ENCODE data around the gene RTF1. TPM values are rescaled to one million over a fixed set of nuclear protein-coding genes. Genes with fewer than 3 reads are reported as not detected.

RTF1 gene
- total RNA-seq, 2 experiments from 2014 or later, result 33.9 to 37.1 TPM

DNA sequence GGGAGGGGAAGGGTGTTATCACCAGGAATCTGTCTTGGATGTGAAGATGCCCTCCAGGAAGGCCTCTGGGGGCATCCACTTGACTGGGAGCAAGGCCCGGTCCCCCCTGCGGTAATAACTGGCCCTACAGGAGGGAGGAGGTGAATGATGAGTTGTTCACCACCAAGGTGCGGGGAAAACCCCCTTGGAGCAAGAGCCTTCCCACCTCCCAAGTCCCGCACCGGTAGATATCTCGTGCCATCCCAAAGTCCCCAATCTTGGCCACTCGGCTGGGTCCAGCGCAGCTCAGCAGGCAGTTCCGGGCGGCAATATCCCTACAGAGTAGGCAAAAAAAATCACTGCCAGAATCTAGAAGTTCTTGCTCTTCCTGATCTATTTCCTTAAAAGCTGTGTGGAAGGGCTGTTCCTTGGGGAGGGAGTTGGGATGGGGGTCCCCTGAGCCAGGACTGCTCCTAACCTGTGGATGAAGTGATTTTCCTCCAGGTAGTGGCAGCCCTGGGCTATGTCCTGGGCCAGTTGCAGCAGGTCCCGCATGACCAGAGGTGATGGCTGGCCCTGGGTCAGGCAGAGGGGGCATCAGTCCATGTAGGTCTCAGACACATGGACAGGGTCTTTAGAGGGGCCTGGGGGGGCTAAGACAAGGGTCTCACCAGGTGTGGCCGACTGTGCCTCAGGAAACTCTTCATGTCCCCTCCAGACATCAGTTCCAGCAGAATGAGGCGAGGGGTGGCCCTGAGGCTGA lies 88.0 kb downstream of the RTF1 start:
- peaks cover 64% of the 10 kb centered on the region for H3K27me3 Mint-ChIP-seq
- no peaks in the 10 kb centered on the region for H3K9me3 Mint-ChIP-seq
- no peak overlapping the region for H3K27ac Mint-ChIP-seq
- DNase-seq, result no peak
- CTCF ChIA-PET, result interaction anchor here (2.2 kb wide), 1 partner anchor 39 kb away, joined by 8 read pairs; no protein-coding TSS in a partner anchor
- H3K36me3 Mint-ChIP-seq (ENCODE audit: low read depth), result no peaks in the 10 kb centered on the region
- no peak overlapping the region for H3K4me3 Mint-ChIP-seq
- peaks cover 20% of the 10 kb centered on the region for H3K4me1 Mint-ChIP-seq
- POLR2A ChIA-PET, result no interaction called here

DNA sequence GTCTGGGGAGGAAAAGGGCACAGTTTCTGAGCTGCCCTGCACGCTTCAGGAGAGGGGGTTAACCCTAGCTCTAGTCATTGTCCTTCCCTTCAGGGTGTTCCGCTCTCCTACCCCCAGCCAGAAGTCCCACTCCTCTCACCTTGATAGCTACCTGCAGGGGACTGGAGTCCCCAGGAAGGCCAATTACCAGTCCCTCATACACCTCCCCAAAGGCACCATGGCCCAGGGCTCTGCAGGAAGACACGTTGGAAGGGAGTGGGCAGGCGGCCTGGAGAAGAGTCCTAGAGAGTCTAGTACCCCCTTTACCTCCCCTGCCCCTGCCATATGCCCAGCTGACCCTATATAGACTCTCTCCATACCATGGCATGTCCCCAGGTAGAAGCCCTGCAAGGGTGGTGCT lies 88.9 kb downstream of the RTF1 start:
- no peak for DNase-seq
- peaks cover 66% of the 10 kb centered on the region for H3K27me3 Mint-ChIP-seq
- CTCF ChIA-PET, result interaction anchor here (2.2 kb wide), 1 partner anchor 40 kb away, joined by 8 read pairs; no protein-coding TSS in a partner anchor
- no peaks in the 10 kb centered on the region for H3K9me3 Mint-ChIP-seq
- POLR2A ChIA-PET, result no interaction called here
- H3K27ac Mint-ChIP-seq, result no peak overlapping the region
- H3K36me3 Mint-ChIP-seq (ENCODE audit: low read depth), result no peaks in the 10 kb centered on the region
- H3K4me3 Mint-ChIP-seq, result no peak overlapping the region
- peaks cover 19% of the 10 kb centered on the region for H3K4me1 Mint-ChIP-seq

DNA sequence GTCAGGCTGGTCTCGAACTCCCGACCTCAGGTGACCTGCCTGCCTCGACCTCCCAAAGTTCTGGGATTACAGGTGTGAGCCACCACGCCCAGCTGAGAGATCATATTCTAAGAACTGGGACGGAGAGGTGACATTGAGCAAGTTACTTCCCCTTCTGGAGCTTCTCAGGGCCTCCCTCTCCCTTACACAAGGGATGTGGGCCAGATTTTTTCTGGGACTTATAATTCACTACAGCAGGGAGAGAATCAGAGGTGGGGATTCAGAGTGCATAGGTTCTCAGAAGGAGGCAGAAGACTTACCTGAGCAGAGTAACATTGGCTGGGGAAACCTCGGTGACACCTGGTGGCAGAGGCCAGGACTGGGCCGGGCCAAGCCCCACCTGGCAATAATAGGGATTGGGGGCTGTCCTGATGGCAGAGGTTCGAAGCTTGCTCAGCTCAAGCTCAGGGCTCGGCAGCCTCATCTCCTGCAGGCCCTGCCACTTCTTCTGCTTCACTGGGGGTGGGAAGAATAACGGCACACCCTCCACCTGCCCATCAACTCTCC lies 90.0 kb downstream of the RTF1 start:
- H3K27me3 Mint-ChIP-seq, result peaks cover 60% of the 10 kb centered on the region
- no peak for DNase-seq
- no peak overlapping the region for H3K4me3 Mint-ChIP-seq
- ChIA-PET CTCF (interaction anchor here (1.4 to 2.2 kb wide), 2 partner anchors 13 to 41 kb away, joined by 3 to 8 read pairs; no protein-coding TSS in a partner anchor), POLR2A (no interaction called here)
- H3K36me3 Mint-ChIP-seq (ENCODE audit: low read depth), result no peaks in the 10 kb centered on the region
- H3K4me1 Mint-ChIP-seq, result peaks cover 10% of the 10 kb centered on the region
- no peaks in the 10 kb centered on the region for H3K9me3 Mint-ChIP-seq
- H3K27ac Mint-ChIP-seq, result no peak overlapping the region

DNA sequence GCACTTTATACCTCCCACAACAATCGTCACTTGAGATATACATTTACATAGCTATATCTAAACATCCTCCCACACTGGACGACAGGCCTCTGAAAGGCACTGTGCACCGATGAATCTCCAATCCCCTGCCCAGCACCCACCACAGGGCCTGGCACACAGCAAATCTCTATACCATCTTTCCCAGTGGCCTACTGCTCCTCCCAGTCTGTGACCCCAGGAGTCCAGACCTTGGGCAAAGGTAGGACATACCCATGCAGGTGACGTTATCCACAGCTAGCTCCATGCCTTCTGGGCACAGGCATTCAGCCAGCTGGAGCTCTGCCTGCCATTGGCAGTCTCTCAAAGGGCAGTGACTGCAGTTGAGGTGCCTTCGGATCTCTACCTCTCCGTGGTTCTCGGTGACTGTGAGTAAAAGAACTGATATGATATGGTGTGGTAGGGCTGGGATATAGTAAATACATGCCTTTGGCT lies 91.0 kb downstream of the RTF1 start:
- Mint-ChIP-seq H3K36me3 (ENCODE audit: low read depth) (no peaks in the 10 kb centered on the region), H3K4me1 (peaks cover 12% of the 10 kb centered on the region), H3K4me3 (no peak overlapping the region), H3K27me3 (peaks cover 60% of the 10 kb centered on the region), H3K27ac (no peak overlapping the region), H3K9me3 (no peaks in the 10 kb centered on the region)
- DNase-seq, result no peak
- CTCF ChIA-PET, result interaction anchor here (1.4 kb wide), 1 partner anchor 12 kb away, joined by 3 read pairs; no protein-coding TSS in a partner anchor
- POLR2A ChIA-PET, result no interaction called here

DNA sequence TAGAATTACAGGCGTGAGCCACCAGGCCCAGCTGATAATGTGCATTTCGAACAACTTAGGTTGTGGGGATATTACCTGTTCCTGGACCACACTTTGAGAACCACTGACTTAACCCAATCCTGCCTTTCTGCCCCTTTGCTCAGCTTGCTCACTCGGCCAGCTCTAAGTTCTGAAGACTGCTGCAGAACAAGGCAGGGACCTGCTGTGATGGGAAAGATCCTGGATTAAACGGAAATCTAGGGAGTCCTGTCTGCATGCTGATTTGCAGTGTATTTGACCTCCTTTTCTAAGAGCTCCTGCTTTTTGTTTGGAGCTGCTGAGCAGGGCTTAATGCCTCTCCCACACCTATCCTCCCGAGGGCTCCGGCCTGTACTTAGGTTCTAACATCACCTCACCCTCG lies 93.8 kb downstream of the RTF1 start:
- Mint-ChIP-seq H3K27me3 (peaks cover 47% of the 10 kb centered on the region), H3K4me1 (peaks cover 37% of the 10 kb centered on the region), H3K9me3 (no peaks in the 10 kb centered on the region), H3K36me3 (ENCODE audit: low read depth) (no peaks in the 10 kb centered on the region), H3K27ac (no peak overlapping the region), H3K4me3 (no peak overlapping the region)
- ChIA-PET POLR2A (interaction anchor here (0.7 to 1.5 kb wide), 3 partner anchors 10 to 33 kb away, joined by 3 to 4 read pairs (median 3); no protein-coding TSS in a partner anchor), CTCF (interaction anchor here (1.0 kb wide), 1 partner anchor 44 kb away, joined by 3 read pairs; no protein-coding TSS in a partner anchor)
- no peak for DNase-seq

DNA sequence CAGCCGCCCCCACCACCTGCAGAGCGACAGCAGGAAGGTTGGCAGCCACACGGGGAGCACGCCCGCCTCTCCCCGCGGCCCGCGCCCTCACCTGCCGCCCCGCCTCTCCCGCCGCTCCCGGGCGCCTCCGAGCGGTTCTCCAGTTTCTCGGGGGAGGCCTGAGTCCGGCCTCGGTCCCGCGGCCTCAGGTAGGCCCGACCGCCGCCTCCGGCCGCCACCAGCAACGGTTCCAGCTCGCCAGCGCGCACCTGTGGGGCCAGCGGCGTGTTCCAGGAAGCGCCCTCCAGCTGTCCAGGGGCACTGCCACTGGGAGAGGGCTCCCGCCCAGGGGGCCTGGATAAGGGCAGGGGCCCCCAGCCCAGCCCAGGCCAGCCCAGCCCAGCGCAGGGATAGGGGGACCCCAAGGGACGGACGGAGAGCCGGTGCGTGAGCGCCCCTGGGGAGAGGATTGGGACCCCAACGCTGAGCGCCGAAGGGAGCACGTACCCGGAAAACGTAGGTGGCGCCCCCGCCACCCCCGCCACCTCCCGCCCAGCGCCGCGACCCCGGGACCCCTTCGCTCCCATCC lies 94.5 kb downstream of the RTF1 start:
- H3K4me3 Mint-ChIP-seq, result no peak overlapping the region
- no peak for DNase-seq
- POLR2A ChIA-PET, result interaction anchor here (0.7 to 1.5 kb wide), 3 partner anchors 9 to 32 kb away, joined by 3 to 4 read pairs (median 3); no protein-coding TSS in a partner anchor
- CTCF ChIA-PET, result interaction anchor here (0.7 to 1.0 kb wide), 2 partner anchors 11 to 45 kb away, joined by 3 read pairs; no protein-coding TSS in a partner anchor
- peaks cover 2% of the 10 kb centered on the region for H3K36me3 Mint-ChIP-seq (ENCODE audit: low read depth)
- no peak overlapping the region for H3K27ac Mint-ChIP-seq
- peaks cover 46% of the 10 kb centered on the region for H3K27me3 Mint-ChIP-seq
- peaks cover 38% of the 10 kb centered on the region for H3K4me1 Mint-ChIP-seq
- H3K9me3 Mint-ChIP-seq, result no peaks in the 10 kb centered on the region

DNA sequence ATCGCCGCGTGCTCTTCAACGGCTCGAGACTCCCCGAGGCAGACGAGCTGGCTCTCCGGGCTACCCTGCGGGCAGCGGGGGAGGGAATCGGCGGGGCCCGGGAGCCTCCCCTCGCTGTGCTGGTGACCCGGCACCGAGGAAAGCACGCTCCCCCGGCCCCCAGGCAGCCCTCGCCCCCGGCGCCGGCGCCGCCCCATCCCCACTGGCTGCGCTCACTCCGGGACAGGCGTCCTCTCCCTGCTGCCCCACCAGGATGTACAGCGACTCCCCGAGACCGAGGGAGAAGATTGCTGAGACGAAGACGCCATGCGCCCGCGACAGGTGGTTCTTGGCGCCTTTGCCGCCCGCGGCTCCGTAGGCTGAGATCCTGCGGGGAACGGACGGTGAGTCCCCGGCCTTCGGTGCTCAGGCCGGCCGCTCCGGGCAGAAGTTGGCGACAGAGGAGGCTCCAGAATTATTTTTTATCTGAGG lies 95.0 kb downstream of the RTF1 start:
- Mint-ChIP-seq H3K4me3 (peak overlapping the region; percentile 63), H3K27ac (no peak overlapping the region), H3K4me1 (peaks cover 38% of the 10 kb centered on the region), H3K9me3 (no peaks in the 10 kb centered on the region), H3K27me3 (peaks cover 43% of the 10 kb centered on the region), H3K36me3 (ENCODE audit: low read depth) (peaks cover 4% of the 10 kb centered on the region)
- ChIA-PET POLR2A (interaction anchor here (1.5 to 1.7 kb wide), 2 partner anchors 10 to 32 kb away, joined by 3 to 7 read pairs; no protein-coding TSS in a partner anchor), CTCF (interaction anchor here (0.7 kb wide), 1 partner anchor 11 kb away, joined by 3 read pairs; no protein-coding TSS in a partner anchor)
- DNase-seq, result no peak

DNA sequence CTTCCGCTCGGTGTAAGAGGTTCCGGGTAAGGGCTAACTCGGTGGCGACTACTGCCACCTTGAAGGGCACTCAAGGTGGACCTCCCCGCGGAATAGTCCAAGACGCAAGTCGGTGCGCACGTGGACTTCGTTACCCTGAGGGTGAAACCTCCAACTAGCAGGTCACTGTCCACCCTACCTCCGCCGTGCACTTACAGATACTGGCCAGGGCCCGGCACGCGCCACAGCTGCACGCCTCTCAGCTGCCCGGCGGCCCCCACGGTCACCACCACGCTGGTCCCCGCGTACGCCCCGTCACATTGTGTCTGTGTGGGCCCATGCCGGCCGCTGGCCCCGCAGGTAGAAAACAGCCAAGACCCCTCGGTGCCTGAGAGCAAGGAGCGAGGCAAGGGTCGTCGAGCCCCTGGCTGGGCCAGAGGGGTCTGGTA lies 95.6 kb downstream of the RTF1 start:
- no peaks in the 10 kb centered on the region for H3K9me3 Mint-ChIP-seq
- ChIA-PET POLR2A (interaction anchor here (0.5 to 2.6 kb wide), 5 partner anchors 11 to 215 kb away, joined by 4 to 7 read pairs (median 5); partner anchors contain the start of genes ITPKA and RPAP1), CTCF (interaction anchor here (0.9 to 1.6 kb wide), 2 partner anchors 46 to 262 kb away, joined by 3 to 5 read pairs; partner anchors contain the start of gene MAPKBP1)
- peaks cover 38% of the 10 kb centered on the region for H3K4me1 Mint-ChIP-seq
- H3K27ac Mint-ChIP-seq, result no peak overlapping the region
- H3K4me3 Mint-ChIP-seq, result peak overlapping the region; percentile 63
- H3K36me3 Mint-ChIP-seq (ENCODE audit: low read depth), result peaks cover 5% of the 10 kb centered on the region
- H3K27me3 Mint-ChIP-seq, result peaks cover 42% of the 10 kb centered on the region
- no peak for DNase-seq

DNA sequence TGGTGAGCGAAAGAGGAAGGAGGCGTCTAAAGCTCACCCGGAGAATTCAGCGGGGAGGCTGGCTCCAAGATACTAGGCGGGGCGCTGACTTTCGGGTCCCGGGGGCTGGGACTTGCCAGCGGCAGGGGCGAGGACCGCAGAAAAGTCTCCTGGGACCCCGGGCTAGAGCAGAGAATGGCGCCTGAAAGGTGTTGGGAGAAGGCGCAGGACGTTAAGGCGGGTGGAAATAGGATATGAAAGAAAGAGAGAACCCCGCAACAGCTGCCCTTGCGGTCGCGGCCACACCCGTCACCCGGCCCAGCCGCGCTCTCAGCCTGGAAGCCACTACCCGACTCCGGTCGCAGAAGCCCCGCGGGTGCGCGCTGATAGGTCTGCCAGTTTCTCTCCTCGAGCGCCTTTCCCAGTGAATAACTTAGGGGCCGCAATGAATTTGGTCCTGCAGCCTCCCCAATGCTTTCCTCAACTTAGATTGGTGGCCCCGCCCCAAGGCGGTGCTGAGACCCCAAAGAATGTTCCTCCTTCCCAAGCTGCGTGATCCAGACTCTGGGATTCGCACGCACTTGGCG lies 96.1 kb downstream of the RTF1 start:
- H3K36me3 Mint-ChIP-seq (ENCODE audit: low read depth), result peaks cover 5% of the 10 kb centered on the region
- ChIA-PET CTCF (interaction anchor here (0.9 to 1.6 kb wide), 2 partner anchors 47 to 261 kb away, joined by 3 to 5 read pairs; partner anchors contain the start of gene MAPKBP1), POLR2A (interaction anchor here (0.5 to 2.6 kb wide), 6 partner anchors 10 to 215 kb away, joined by 3 to 7 read pairs (median 4); partner anchors contain the start of genes ITPKA and RPAP1)
- H3K9me3 Mint-ChIP-seq, result no peaks in the 10 kb centered on the region
- peaks cover 38% of the 10 kb centered on the region for H3K27me3 Mint-ChIP-seq
- no peak overlapping the region for H3K27ac Mint-ChIP-seq
- peak; percentile 56 for DNase-seq
- H3K4me3 Mint-ChIP-seq, result peak overlapping the region; percentile 63
- peaks cover 38% of the 10 kb centered on the region for H3K4me1 Mint-ChIP-seq

DNA sequence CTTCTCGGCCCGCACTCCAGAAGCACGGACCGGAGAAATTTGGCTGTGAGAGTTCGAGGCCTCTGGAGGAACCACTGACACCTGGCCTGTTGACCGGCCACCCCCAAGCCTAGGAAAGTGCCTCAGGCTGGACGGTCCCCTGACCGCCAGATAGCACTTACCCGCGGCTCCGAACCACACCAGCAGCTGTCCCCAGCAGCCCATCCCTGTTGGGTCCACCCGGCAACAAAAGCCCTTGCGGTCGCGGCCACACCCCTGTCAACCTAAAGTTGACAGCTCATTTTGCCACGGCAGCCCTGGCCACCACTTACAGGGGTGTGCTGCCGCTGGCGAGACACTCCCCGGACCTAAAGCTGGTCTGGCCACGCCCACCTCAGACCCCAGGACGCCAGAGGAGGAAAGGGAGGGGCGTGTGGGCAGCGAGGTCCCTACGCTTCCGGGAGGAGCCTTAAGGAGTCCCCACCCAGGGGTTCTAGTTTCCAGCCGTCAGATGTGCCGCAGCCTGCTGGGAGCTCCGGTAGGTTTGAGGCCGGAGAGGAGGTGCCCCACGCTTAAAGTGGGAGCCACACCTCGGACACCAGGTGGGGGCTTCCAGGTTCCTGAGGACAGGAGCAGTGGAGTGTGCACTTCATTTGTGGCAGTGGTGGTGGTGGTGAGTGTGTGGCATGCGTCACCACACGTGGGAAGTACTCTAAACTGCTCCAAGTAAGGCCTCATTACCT lies 96.8 kb downstream of the RTF1 start, which contains the start of gene LTK:
LTK (minus strand) TSS at position 322 of the 722 bp plus-strand sequence; CDS start at position 204, 118 bp downstream.
- Mint-ChIP-seq H3K4me1 (peaks cover 38% of the 10 kb centered on the region), H3K9me3 (no peaks in the 10 kb centered on the region), H3K4me3 (peak within 1 kb of the TSS; percentile 63), H3K36me3 (ENCODE audit: low read depth) (peaks cover 5% of the 10 kb centered on the region), H3K27ac (no peak within 1 kb of the TSS), H3K27me3 (peaks cover 36% of the 10 kb centered on the region)
- peak; percentile 46 for DNase-seq
- POLR2A ChIA-PET, result interaction anchor here (0.6 to 2.6 kb wide), 7 partner anchors 11 to 260 kb away, joined by 3 to 7 read pairs (median 4); partner anchors contain the start of genes ITPKA, MAPKBP1 and RPAP1
- CTCF ChIA-PET, result interaction anchor here (0.9 to 1.6 kb wide), 2 partner anchors 48 to 261 kb away, joined by 3 to 5 read pairs; partner anchors contain the start of gene MAPKBP1

DNA sequence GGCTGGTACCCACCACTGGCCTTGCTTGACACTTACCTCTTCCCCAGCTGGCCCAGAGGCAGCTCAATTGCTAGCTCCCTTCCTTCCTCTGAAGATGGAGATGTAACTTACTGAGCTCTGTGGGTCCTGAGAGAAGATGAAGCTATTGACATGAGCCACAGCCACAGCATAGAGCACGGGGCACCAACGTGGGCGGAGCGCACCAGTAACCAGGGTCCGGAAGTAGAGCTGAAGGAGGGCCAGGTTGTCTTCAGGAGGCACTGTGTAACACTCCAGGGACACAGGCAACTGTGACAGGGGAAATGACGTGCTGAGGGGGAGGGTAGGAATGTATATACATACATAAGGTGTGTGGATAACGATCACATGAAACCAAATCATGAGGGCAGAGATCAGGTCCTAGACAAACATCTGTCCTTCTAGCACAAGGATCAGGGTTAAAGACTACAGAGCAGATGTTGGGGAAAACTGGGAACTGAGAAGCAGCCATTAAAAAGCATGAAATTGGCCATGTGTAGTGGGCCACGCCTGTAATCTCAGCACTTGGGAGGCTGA lies 101.1 kb downstream of the RTF1 start:
- POLR2A ChIA-PET, result interaction anchor here (1.1 kb wide), 1 partner anchor 101 kb away, joined by 4 read pairs; the partner anchor contains the start of gene RTF1
- H3K4me3 Mint-ChIP-seq, result no peak overlapping the region
- CTCF ChIA-PET, result no interaction called here

More for the DNA sequence above, 101.1 kb downstream of the RTF1 start:
- DNase-seq, result no peak
- H3K36me3 Mint-ChIP-seq (ENCODE audit: low read depth), result peaks cover 5% of the 10 kb centered on the region
- H3K27me3 Mint-ChIP-seq, result peaks cover 8% of the 10 kb centered on the region
- peaks cover 27% of the 10 kb centered on the region for H3K4me1 Mint-ChIP-seq
- H3K9me3 Mint-ChIP-seq, result no peaks in the 10 kb centered on the region
- no peak overlapping the region for H3K27ac Mint-ChIP-seq
